Measurements from ENCODE around the gene UGT1A8.

The UGT1A8 gene

GRCh38 chr2:233816334-233816733 lies 198.9 kb downstream of the UGT1A8 start:
- TF ChIP-seq CTCF (IDR thresholded peaks at IDR 0.05), result no peak

GRCh38 chr2:233816771-233817170 lies 199.3 kb downstream of the UGT1A8 start:
- no peak for TF ChIP-seq CTCF (IDR thresholded peaks at IDR 0.05)

- TF ChIP-seq CTCF (IDR thresholded peaks at IDR 0.05), result no peak
Observed at GRCh38 chr2:233817361-233817911, 200.0 kb downstream of the UGT1A8 start.

- TF ChIP-seq CTCF (IDR thresholded peaks at IDR 0.05), result no peak
Observed at GRCh38 chr2:233817995-233818638, 200.7 kb downstream of the UGT1A8 start.

GRCh38 chr2:233818639-233819621 lies 201.5 kb downstream of the UGT1A8 start:
- TF ChIP-seq CTCF (IDR thresholded peaks at IDR 0.05), result no peak

- TF ChIP-seq CTCF (IDR thresholded peaks at IDR 0.05), result no peak
Observed at GRCh38 chr2:233819884-233820773, 202.7 kb downstream of the UGT1A8 start.

GRCh38 chr2:233820774-233821105 lies 203.3 kb downstream of the UGT1A8 start:
- no peak for TF ChIP-seq CTCF (IDR thresholded peaks at IDR 0.05)
